Stomach (tissue), 9 donors: ENCODE results near the gene CFAP46. TPM values are rescaled to one million over a fixed set of nuclear protein-coding genes. Genes with fewer than 3 reads are reported as not detected.

Experiments used
- DNase-seq, 2 donors: peaks; one replicate each; pipeline versions ENCODE4 v3.0.0 to v3.0.0-alpha.2; 2013 to 2019
- H3K27ac ChIP-seq, 5 donors: fragments of 200-600 bp in 4 of 5; sonication (generic) in 4 of 5; one replicate each; pipeline ENCODE4 v1.5.1; 2013 to 2019; ENCODE audit warnings: mild to moderate bottlenecking in 1 of 5, moderate library complexity in 1 of 5
- H3K27me3 ChIP-seq, 3 donors: fragments of 200-600 bp; sonication (generic); one replicate each; pipeline ENCODE4 v1.5.1; 2017 to 2019; ENCODE audit warnings: mixed run types in 1 of 3
- H3K36me3 ChIP-seq, 4 donors: fragments of 200-600 bp; sonication (generic); 1 replicate in 3 of 4; 2 replicates in 1 of 4; pipeline ENCODE4 v1.5.1; 2016 to 2019
- H3K4me1 ChIP-seq, 4 donors: fragments of 200-600 bp; sonication (generic); one replicate each; pipeline ENCODE4 v1.5.1; 2016 to 2019
- H3K4me3 ChIP-seq, 4 donors: fragments of 200-600 bp; sonication (generic) in 3 of 4; one replicate each; pipeline ENCODE4 v1.5.1; 2016 to 2019; ENCODE audit warnings: mild to moderate bottlenecking in 1 of 4
- H3K9me3 ChIP-seq, 4 donors: fragments of 200-600 bp; sonication (generic); one replicate each; pipeline ENCODE4 v1.5.1; 2016 to 2019
- EP300 ChIP-seq: sonication (generic); formaldehyde crosslinking; IDR thresholded peaks from one replicate; pipeline ENCODE4 v1.6.1; 2017; ENCODE audit warnings: antibody characterized with exemption
- POLR2A ChIP-seq, 4 donors: fragments of 450-650 bp; IDR thresholded peaks; one replicate each; pipeline ENCODE4 v1.6.1; 2016; ENCODE audit warnings: antibody characterized with exemption in 4 of 4, control low read depth in 2 of 4, mild to moderate bottlenecking in 1 of 4, moderate library complexity in 1 of 4
- POLR2AphosphoS5 ChIP-seq, 3 donors: sonication (generic); formaldehyde crosslinking; IDR thresholded peaks; one replicate each; pipeline ENCODE4 v1.6.1; 2016; ENCODE audit warnings: antibody characterized with exemption in 3 of 3
- WGBS, 5 donors: extraction: QIAGEN DNeasy Blood & Tissue Kit in 3 of 5; methylation state at CpG; one replicate each; pipeline versions ENCODE4 v1.1.5 to v1.1.7; 2013 to 2018; 5-methylcytosine and 5-hydroxymethylcytosine counted together
- intact Hi-C: fragments of 100-400 bp; cut with DNase I; formaldehyde crosslinking; loops from one replicate; pipeline ENCODE4 v1.15.1; 2023; ENCODE audit warnings: low total_unique reads
- polyA plus RNA-seq, 3 donors: library from polyadenylated mRNA; stranded (reverse); fragments of 200-250 nt; gene quantifications; one replicate each; pipeline ENCODE4 v1.2.3, GENCODE V29; 2013
- total RNA-seq, 5 donors: library from RNA; depleted of rRNA; stranded (reverse); fragments of >200 nt; gene quantifications; one replicate each; pipeline versions ENCODE4 v1.1.0 to v1.2.3, GENCODE V29; 2014 to 2016
- TF ChIP-seq, protein P1 (sequence below), 7 experiments: fragments of 450-650 bp in 4 of 7; fragments of 200-600 bp in 3 of 7; sonication (generic) in 3 of 7; IDR thresholded peaks; one replicate each; pipeline ENCODE4 v1.5.1; 2016 to 2019; ENCODE audit warnings: antibody characterized with exemption in 7 of 7, control low read depth in 2 of 7, mild to moderate bottlenecking in 1 of 7
- donor health status: healthy with polysubstance abuse.
- donor health status: Bipolar disorder and iron deficiency.
- donor health status: healthy.

The CFAP46 gene
- total and polyA plus RNA-seq, 8 donors: under 0.01 to 5.8 (median 1.8) TPM; not detected in 1

DNA sequence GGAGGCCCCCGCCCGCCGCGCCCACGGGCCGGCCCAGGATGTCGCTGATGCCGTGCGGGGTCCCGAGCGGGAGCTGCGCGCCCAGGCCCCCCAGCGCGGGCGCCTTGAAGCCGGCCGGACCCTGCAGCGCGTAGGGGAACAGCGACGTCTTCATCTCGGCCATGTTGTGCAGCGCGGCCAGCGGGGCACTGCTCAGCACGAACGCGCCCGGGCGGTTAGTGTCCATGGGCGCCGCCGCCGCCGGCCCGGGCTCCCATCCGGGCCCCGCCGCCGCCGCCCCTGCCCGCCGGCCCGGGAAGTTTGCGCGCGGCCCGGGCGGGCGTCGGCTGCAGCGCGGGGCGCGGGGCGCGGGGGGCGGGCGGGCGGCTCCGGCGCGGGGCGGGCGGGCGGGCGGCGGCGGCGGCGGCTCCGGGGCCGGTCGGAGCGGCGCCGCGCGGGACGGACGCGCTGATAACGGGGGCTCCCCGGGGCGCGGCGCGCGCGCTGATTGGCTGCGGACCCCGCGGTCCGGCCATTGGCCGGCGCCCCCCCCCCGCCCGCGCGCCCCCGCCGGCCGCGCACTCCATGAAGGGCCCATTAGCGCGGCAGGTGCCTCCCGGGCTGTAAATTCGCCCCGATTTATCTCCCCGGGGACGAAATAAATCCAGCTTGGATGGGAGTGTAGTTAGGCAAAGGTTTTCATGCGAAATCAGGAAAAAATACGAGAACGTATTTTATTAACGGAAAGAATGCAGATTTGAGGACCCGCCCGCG is 156.5 kb downstream of the CFAP46 start, which contains the start of gene NKX6-2:
Gene NKX6-2, minus strand, starts transcription at position 425 of the 753 bp plus-strand sequence. Its CDS starts 199 bp downstream, at position 226.
- 2 to 7% (median 3%) methylated on average over 3 to 89 of the region's 119 CpGs for WGBS, 5 donors
- intact Hi-C loops: loop anchor here (10.0 kb wide), 1 partner anchor 131 kb away; no protein-coding TSS in a partner anchor
- DNase-seq: peak in 1 of 2 donors; percentile 63
- TF ChIP-seq POLR2AphosphoS5 (IDR thresholded peaks at IDR 0.05): no peak
- no peak for TF ChIP-seq EP300
- no peak for TF ChIP-seq POLR2A (IDR thresholded peaks at IDR 0.05)
- TF ChIP-seq, protein P1, sequence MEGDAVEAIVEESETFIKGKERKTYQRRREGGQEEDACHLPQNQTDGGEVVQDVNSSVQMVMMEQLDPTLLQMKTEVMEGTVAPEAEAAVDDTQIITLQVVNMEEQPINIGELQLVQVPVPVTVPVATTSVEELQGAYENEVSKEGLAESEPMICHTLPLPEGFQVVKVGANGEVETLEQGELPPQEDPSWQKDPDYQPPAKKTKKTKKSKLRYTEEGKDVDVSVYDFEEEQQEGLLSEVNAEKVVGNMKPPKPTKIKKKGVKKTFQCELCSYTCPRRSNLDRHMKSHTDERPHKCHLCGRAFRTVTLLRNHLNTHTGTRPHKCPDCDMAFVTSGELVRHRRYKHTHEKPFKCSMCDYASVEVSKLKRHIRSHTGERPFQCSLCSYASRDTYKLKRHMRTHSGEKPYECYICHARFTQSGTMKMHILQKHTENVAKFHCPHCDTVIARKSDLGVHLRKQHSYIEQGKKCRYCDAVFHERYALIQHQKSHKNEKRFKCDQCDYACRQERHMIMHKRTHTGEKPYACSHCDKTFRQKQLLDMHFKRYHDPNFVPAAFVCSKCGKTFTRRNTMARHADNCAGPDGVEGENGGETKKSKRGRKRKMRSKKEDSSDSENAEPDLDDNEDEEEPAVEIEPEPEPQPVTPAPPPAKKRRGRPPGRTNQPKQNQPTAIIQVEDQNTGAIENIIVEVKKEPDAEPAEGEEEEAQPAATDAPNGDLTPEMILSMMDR (IDR thresholded peaks at IDR 0.05): no peak
- peaks cover 51 to 79% (median 61%) of the 10 kb centered on the region in 3 donors for H3K27me3 ChIP-seq
- H3K4me3 ChIP-seq: peak within 1 kb of the TSS; percentile 27 to 48 (median 32)
- H3K27ac ChIP-seq: peak within 1 kb of the TSS in 2 of 5 donors; percentile 28 to 53
- peaks cover 0 to 17% (median 8%) of the 10 kb centered on the region in 4 donors for H3K9me3 ChIP-seq
- H3K36me3 ChIP-seq: peaks cover 10 to 31% (median 29%) of the 10 kb centered on the region in 4 donors
- peaks cover 27 to 48% (median 39%) of the 10 kb centered on the region in 4 donors for H3K4me1 ChIP-seq

DNA sequence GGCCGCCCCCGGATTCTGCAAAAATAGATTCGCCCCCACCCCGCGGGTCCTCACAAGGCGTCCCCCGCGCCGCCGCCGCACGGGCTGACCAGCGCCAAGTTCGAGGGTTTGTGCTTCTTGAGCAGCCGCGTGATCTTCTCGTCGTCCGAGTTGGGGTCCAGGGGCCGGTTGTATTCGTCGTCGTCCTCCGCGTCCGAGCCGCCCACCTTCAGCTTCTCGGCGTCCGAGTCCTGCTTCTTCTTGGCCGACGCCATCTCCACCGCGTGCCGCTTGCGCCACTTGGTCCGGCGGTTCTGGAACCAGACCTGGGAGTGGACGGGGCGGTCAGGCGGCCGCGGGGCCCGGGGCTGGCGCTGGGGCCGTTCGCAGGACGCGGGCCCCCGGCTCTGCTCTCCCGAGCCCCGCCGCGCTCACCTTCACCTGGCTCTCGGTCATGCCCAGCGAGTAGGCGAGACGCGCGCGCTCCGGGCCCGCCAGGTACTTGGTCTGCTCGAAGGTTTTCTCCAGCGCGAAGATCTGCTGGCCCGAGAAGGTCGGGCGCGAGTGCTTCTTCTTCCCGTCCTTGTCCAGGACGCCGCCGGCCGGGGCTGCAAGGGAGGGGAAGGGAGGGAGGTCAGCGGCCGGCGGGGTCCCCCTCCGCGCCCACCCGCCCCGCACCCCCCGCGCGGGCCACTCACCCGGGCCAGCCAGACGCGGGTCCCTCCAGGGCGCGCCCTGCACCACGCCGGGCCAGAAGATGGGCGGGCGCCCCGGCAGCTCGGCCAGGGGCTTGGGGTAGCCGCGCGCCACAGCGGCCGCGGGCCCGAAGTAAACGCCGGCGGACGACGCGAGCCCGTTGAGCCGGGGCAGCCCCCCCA is 157.3 kb downstream of the CFAP46 start:
- Histone ChIP-seq H3K4me1 (peaks cover 27 to 48% (median 39%) of the 10 kb centered on the region in 4 donors), H3K27me3 (peaks cover 51 to 71% (median 61%) of the 10 kb centered on the region in 3 donors), H3K36me3 (peaks cover 10 to 39% (median 37%) of the 10 kb centered on the region in 4 donors), H3K27ac (peak overlapping the region in 1 of 5 donors; percentile 53), H3K4me3 (peak overlapping the region; percentile 27 to 34 (median 30)), H3K9me3 (peaks cover 0 to 17% (median 8%) of the 10 kb centered on the region in 4 donors)
- intact Hi-C loops: loop anchor here (10.0 kb wide), 1 partner anchor 130 kb away; no protein-coding TSS in a partner anchor
- peak in 1 of 2 donors; percentile 54 for DNase-seq
- TF ChIP-seq POLR2AphosphoS5 (IDR thresholded peaks at IDR 0.05) (no peak), POLR2A (IDR thresholded peaks at IDR 0.05) (no peak), EP300 (no peak)
- TF ChIP-seq, protein P1 (IDR thresholded peaks at IDR 0.05): no peak
- 6 to 16% (median 9%) methylated on average over 38 to 108 of the region's 111 CpGs for WGBS, 5 donors

DNA sequence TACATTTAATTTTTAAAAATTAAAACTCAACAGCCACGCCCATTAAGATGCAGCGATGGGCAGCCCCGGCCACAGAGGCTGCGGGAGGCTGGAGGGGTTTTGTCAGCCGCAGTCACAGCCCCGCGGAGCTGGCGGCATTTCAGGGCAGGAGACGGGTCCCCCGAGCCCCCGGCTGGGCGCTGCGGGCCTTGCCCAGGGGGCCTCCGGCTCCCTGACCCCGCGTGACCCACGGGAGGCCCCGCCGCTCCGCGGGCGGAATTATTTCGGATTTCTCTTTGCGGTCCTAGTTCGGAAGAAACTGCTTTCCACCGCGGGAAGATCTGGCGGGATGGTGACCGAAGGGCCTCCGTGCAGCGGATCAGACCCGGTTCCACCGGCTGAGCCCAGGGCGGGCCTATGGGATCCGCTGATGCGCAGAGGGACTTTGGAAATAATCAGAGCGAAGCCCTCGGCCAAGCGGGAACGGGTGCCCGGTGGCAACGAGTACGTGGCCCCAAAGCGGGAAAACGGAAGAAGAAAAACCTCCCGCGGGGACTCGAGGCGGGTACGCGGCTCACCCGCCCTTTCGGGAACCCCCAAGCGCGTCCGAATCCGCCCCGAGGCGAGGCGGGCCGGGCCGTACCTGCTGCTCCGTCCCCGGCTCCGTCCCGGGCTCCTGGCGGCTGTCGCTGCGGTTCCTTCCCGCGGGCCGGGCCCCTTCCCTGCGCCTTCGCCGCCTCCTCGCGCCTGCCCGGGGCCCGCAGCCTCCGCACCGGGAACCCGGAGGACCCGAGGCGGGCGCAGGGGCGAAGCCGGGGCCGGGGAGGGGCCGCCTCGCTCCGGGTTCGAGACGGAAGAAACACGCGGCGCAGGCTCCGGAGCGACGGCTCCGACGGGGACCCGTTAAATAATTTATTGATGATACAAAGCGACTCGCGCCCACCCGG is 158.2 kb downstream of the CFAP46 start:
- peak overlapping the region in 2 of 4 donors; percentile 33 to 34 for H3K4me3 ChIP-seq

More for the DNA sequence above, 158.2 kb downstream of the CFAP46 start:
- Histone ChIP-seq H3K27me3 (peaks cover 45 to 62% (median 53%) of the 10 kb centered on the region in 3 donors), H3K4me1 (peaks cover 27 to 48% (median 39%) of the 10 kb centered on the region in 4 donors), H3K27ac (no peak overlapping the region), H3K36me3 (peaks cover 10 to 48% (median 46%) of the 10 kb centered on the region in 4 donors), H3K9me3 (peaks cover 0 to 17% (median 8%) of the 10 kb centered on the region in 4 donors)
- intact Hi-C loops: loop anchor here (10.0 kb wide), 1 partner anchor 129 kb away; no protein-coding TSS in a partner anchor
- DNase-seq: no peak
- 22 to 48% (median 29%) methylated on average over 51 to 106 of the region's 106 CpGs for WGBS, 5 donors
- TF ChIP-seq POLR2A (IDR thresholded peaks at IDR 0.05) (no peak), POLR2AphosphoS5 (IDR thresholded peaks at IDR 0.05) (no peak), EP300 (no peak)
- TF ChIP-seq, protein P1 (IDR thresholded peaks at IDR 0.05): no peak
